Right cardiac atrium (tissue), 5 donors: ENCODE measurements around the gene SYT12. TPM values are rescaled to one million over a fixed set of nuclear protein-coding genes. Genes with fewer than 3 reads are reported as not detected.
"Not testable (repeated sequence)": the region's sequence is repeated elsewhere in the genome, so short reads cannot be mapped to it uniquely, and the experiment has no call there.

Source experiments
- ATAC-seq, 2 donors: fragments of 200-7000 bp; cut with Tn5 transposase; one replicate each; pipeline versions ENCODE4 v1.8.0 to v1.9.1; 2020; ENCODE audit warnings: moderate library complexity in 2 of 2, mild to moderate bottlenecking in 1 of 2
- DNase-seq, 3 donors: peaks; one replicate each; pipeline ENCODE4 v3.0.0-alpha.2; 2020
- H3K27ac ChIP-seq: one replicate; pipeline ENCODE4 v1.5.1; 2013; ENCODE audit warnings: mild to moderate bottlenecking, low read length, control low read depth, moderate library complexity
- H3K27me3 ChIP-seq: one replicate; pipeline ENCODE4 v1.6.1; 2013; ENCODE audit not compliant: control insufficient read depth, insufficient read depth
- H3K4me1 ChIP-seq: one replicate; pipeline ENCODE4 v1.6.1; 2013; ENCODE audit warnings: low read length; ENCODE audit not compliant: control insufficient read depth, insufficient read depth
- H3K4me3 ChIP-seq: one replicate; pipeline ENCODE4 v1.5.1; 2013; ENCODE audit warnings: low read length, control low read depth
- H3K9me3 ChIP-seq: one replicate; pipeline ENCODE4 v1.6.1; 2013; ENCODE audit warnings: low read length; ENCODE audit not compliant: control insufficient read depth
- WGBS: extraction: QIAGEN DNeasy Blood & Tissue Kit; methylation state at CpG from one replicate; pipeline ENCODE4 v1.1.7; 2013; 5-methylcytosine and 5-hydroxymethylcytosine counted together
- intact Hi-C, 4 donors: fragments of 100-400 bp; cut with DNase I; formaldehyde crosslinking; loops; one replicate each; pipeline versions ENCODE4 v1.11.0 to v1.14.0; 2022 to 2023
- polyA plus RNA-seq: library from polyadenylated mRNA; stranded (reverse); fragments of 200-250 nt; gene quantifications from one replicate; pipeline ENCODE4 v1.2.3, GENCODE V29; 2013
- total RNA-seq, 4 donors: library from RNA; stranded (reverse); fragmentation: NEBNext Ultra II Directional; extraction: Animal tissue kit (Norgen Biotek cat#: 25700); gene quantifications; one replicate each; pipeline ENCODE4 v1.2.1, GENCODE V29; 2021
- donor health status: healthy with polysubstance abuse.
- donor health status: DM: no; HTN: yes; CAD: no.
- donor health status: DM: no; HTN: no; CAD: no.
- donor health status: DM: no; HTN: yes; CAD: no; lungs with severe emphysema.
- donor health status: DM: yes; HTN: yes; CAD: no.

SYT12 gene
- total and polyA plus RNA-seq, 5 donors, result 0.11 to 1.4 (median 0.18) TPM

DNA sequence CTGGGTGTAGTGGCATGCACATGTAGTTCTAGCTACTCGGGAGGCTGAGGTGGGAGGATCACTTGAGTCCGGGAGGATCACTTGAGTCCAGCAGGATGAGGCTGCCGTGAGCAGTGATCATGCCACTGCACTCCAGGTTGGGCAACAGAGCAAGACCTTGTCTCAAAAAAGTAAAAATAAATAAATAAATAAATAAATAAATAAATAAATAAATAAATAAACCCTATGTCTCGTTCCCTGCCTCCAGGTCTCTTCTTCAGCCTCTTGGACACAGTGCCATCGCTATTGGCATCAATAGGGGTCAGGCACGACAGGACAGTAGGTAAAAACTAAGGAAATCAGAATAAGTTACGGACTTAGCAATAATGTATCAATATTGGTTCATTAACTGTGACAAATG, 23.4 kb upstream of the SYT12 start:
- 88% methylated on average over 7 of the region's 7 CpGs for WGBS
- no peak for ATAC-seq

GRCh38 chr11:67001332-67001731, 21.6 kb upstream of the SYT12 start:
- H3K4me3 ChIP-seq, result no peak overlapping the region
- H3K27ac ChIP-seq, result no peak overlapping the region
- no peak for DNase-seq
- intact Hi-C loops, result no loop called here
- H3K4me1 ChIP-seq, result peaks cover 5% of the 10 kb centered on the region
- ATAC-seq, result no peak
- no peaks in the 10 kb centered on the region for H3K27me3 ChIP-seq
- H3K9me3 ChIP-seq, result no peaks in the 10 kb centered on the region
- WGBS, result 96% methylated on average over 5 of the region's 5 CpGs

More for the DNA sequence above, 23.4 kb upstream of the SYT12 start:
- intact Hi-C loops, result no loop called here
- Histone ChIP-seq H3K9me3 (no peaks in the 10 kb centered on the region), H3K27me3 (no peaks in the 10 kb centered on the region), H3K27ac (no peak overlapping the region), H3K4me3 (no peak overlapping the region), H3K4me1 (peaks cover 5% of the 10 kb centered on the region)
- DNase-seq, result no peak

- no peak for DNase-seq
- 61% methylated on average over 8 of the region's 8 CpGs for WGBS
- Histone ChIP-seq H3K4me1 (no peaks in the 10 kb centered on the region), H3K4me3 (no peak overlapping the region), H3K27ac (no peak overlapping the region), H3K9me3 (no peaks in the 10 kb centered on the region), H3K27me3 (no peaks in the 10 kb centered on the region)
- no peak for ATAC-seq
- intact Hi-C loops, result no loop called here
These were observed 20.5 kb upstream of the SYT12 start for GRCh38 chr11:67002297-67002913.

DNA sequence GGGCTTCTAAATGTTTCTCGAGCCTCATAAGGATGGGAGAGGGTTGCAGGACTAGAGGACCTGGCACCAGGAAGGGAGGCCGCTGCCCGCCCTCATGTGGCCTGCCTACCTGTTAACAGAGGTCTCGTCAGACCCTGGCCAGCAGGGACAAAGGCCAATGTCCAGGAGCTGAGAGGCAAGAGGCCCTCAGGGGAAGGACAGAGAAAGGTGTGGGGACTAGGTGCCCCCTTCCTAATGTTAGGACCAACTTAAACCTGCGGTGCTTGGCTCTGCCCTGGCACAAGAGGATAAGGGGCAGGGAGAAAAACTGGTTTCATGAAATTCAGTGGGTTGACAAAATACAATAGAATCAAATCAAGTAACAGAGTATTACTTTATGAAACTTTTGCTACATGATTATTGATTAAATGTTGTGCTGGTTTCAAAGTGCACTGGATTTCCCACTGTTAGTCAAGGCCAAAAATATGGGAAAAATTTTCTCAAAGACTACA, 20.0 kb upstream of the SYT12 start:
- H3K27me3 ChIP-seq, result no peaks in the 10 kb centered on the region
- 94% methylated on average over 5 of the region's 5 CpGs for WGBS
- H3K27ac ChIP-seq, result no peak overlapping the region
- H3K4me1 ChIP-seq, result no peaks in the 10 kb centered on the region
- DNase-seq (no peak), ATAC-seq (no peak)
- intact Hi-C loops, result no loop called here
- no peak overlapping the region for H3K4me3 ChIP-seq
- H3K9me3 ChIP-seq, result no peaks in the 10 kb centered on the region

GRCh38 chr11:67005200-67005599, 17.7 kb upstream of the SYT12 start:
- H3K4me1 ChIP-seq, H3K27ac ChIP-seq, ATAC-seq, DNase-seq, H3K9me3 ChIP-seq, H3K4me3 ChIP-seq, intact Hi-C loops, H3K27me3 ChIP-seq: not testable (repeated sequence)
- WGBS, result 95% methylated on average over 8 of the region's 8 CpGs

GRCh38 chr11:67006029-67006884, 16.7 kb upstream of the SYT12 start:
- 77% methylated on average over 14 of the region's 14 CpGs for WGBS
- no peaks in the 10 kb centered on the region for H3K9me3 ChIP-seq
- peak; percentile 82 to 89 (median 82) for DNase-seq
- ATAC-seq, result peak; percentile 80
- H3K4me3 ChIP-seq, result no peak overlapping the region
- no peaks in the 10 kb centered on the region for H3K4me1 ChIP-seq
- H3K27ac ChIP-seq, result no peak overlapping the region
- intact Hi-C loops, result no loop called here
- H3K27me3 ChIP-seq, result no peaks in the 10 kb centered on the region

DNA sequence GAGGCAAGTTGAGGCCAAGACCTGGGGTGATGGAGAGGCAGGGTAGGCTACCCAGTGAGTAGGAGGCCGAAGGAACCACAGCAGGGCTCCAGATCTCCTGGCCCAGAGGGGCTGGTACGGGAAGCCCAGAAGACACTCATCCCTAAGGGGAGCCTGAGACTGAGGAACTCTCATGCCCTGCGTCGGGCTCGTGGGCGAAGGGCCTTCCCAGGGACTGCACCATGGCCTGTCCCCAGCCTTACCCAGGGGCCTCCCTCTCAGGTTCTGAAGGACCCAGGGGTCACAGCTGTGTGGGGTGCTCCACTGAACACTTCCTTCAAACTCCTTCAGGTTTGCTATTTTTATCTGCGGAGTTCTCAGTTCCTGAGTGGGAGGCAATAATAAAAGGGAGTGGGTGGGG, 15.8 kb upstream of the SYT12 start:
- Histone ChIP-seq H3K9me3 (no peaks in the 10 kb centered on the region), H3K27ac (no peak overlapping the region), H3K4me1 (no peaks in the 10 kb centered on the region), H3K4me3 (no peak overlapping the region), H3K27me3 (no peaks in the 10 kb centered on the region)
- ATAC-seq (no peak), DNase-seq (no peak)
- 94% methylated on average over 7 of the region's 7 CpGs for WGBS
- intact Hi-C loops, result no loop called here

DNA sequence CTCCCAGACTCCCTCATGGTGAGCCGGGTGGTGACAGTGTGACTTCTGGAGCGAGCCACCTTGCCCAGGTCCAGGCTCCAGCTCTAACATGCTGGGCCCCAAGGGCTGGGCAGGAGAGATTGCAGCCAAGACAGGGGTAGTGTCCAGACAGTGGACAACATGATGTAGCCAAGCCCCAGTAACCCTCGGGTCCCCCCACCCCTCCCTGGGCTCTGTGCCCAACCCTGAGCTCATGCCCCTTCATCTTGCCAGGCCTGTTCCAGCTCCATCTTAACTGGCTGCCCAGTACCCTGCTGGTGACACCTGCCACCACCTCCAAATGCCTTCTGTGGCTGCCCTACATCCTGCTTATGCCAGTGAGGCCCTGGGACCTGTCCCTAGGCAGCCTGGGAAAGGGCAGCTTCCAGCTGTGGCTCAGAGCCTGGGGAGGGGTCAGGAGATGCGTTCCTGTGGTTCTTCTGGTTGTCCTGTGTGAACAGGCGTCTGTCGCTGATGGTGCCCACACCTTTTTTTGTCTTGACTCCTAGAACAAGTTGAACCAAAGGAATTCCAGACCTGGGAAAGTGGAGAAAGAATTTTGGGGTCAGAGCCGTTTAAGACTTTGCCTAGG, 12.5 kb upstream of the SYT12 start:
- ATAC-seq (no peak), DNase-seq (no peak)
- H3K9me3 ChIP-seq, result no peaks in the 10 kb centered on the region
- no peak overlapping the region for H3K4me3 ChIP-seq
- intact Hi-C loops, result no loop called here
- H3K27ac ChIP-seq, result no peak overlapping the region
- no peaks in the 10 kb centered on the region for H3K27me3 ChIP-seq
- WGBS, result 80% methylated on average over 7 of the region's 7 CpGs
- H3K4me1 ChIP-seq, result no peaks in the 10 kb centered on the region

DNA sequence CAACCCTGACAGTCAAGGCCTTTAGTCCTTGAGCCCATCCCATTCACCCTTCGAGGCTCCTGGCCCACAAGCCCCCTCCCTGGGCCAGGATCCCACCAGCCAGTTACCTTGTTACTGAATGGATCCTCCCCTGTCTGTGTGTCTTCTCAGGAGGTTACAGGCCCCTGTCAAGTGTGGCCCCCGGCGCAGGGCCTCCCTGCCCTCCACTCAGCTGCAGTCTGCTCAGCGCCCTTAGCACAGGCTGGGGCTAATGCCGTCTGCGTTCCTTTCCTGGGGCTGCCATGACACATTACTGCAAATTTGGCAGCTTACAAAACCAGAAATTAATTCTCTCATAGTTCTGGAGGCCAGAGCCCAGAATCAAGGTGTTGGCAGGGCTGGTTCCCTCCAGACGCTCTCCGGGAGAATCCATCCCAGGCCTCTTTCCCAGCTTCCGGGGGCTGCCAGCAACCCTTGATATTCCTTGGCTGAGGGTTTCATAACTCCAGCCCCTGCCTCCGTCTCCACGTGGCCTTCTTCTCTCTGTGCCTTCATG, 9.4 kb upstream of the SYT12 start:
- no peak for ATAC-seq
- H3K9me3 ChIP-seq, result no peaks in the 10 kb centered on the region
- H3K4me1 ChIP-seq, result no peaks in the 10 kb centered on the region
- no peak for DNase-seq
- no peak overlapping the region for H3K27ac ChIP-seq
- no peaks in the 10 kb centered on the region for H3K27me3 ChIP-seq
- intact Hi-C loops, result no loop called here
- no peak overlapping the region for H3K4me3 ChIP-seq
- WGBS, result 82% methylated on average over 11 of the region's 11 CpGs

DNA sequence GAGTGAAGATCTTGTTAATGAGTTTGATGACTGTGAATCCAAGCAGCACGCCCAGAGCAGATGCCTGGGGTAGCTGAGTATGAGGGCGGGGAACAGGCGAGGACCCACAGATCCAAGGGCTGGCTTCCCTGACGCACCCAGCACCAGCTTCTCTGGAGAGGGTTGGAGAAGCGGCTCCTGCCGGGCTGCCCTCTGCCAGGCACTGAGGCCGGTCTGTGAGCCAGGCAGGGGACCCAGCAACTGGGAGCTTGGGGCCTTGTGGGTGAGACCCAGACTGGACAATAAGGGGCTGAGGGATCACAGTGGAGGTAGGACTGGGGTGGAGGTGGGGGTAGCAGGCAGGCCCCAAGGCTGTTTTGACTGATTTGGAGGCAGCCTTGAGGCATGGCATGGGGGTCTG, 8.6 kb upstream of the SYT12 start:
- intact Hi-C loops, result no loop called here
- no peaks in the 10 kb centered on the region for H3K4me1 ChIP-seq
- H3K27me3 ChIP-seq, result no peaks in the 10 kb centered on the region
- no peaks in the 10 kb centered on the region for H3K9me3 ChIP-seq
- no peak for ATAC-seq
- no peak overlapping the region for H3K4me3 ChIP-seq
- H3K27ac ChIP-seq, result no peak overlapping the region
- 93% methylated on average over 7 of the region's 7 CpGs for WGBS
- DNase-seq, result no peak

DNA sequence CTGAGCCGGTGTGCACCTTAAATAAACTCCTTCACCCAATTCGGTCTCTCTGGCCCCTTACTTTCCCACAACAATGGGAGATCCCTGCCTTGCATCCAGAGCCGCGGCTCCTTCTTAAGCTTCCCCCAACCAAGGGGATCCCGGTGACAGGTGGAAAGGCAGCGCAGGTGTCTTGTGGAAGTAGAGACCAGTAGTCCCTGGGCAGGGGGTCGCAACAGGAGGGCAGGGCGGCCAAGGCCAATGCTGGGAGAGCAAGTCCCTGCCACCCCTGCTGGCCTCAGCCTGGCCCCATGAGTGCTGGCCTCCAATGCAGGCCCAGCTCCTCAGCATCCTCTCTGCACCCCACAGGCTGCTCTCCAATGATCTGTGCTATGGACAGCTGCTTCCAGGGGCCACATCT, 7.9 kb upstream of the SYT12 start:
- Histone ChIP-seq H3K4me1 (no peaks in the 10 kb centered on the region), H3K27ac (no peak overlapping the region), H3K27me3 (no peaks in the 10 kb centered on the region), H3K4me3 (no peak overlapping the region), H3K9me3 (no peaks in the 10 kb centered on the region)
- no peak for DNase-seq
- 91% methylated on average over 8 of the region's 8 CpGs for whole genome bisulfite sequencing
- intact Hi-C loops, result no loop called here
- ATAC-seq, result no peak
